SK-N-SH treated with all-trans-retinoic acid at 6 μM for 48 hours (cell line): ENCODE results near the gene DEPP1.

Experiments used
- ATAC-seq: fragments of 200-7000 bp; cut with Tn5 transposase; 3 replicates; pipeline ENCODE4 v1.9.1; 2020; ENCODE audit warnings: mild to moderate bottlenecking, moderate library complexity
- CSDC2 ChIP-seq: fragments of 250-450 bp; sonication (Bioruptor Pico); IDR thresholded peaks from 2 replicates; pipeline ENCODE4 v1.5.0; 2020; ENCODE audit warnings: mild to moderate bottlenecking, moderate library complexity
- ESRRG ChIP-seq: fragments of 250-450 bp; sonication (Bioruptor Pico); IDR thresholded peaks from 2 replicates; pipeline ENCODE4 v1.6.1; 2021; ENCODE audit warnings: mild to moderate bottlenecking
- GLIS3 ChIP-seq: fragments of 250-450 bp; sonication (Bioruptor Pico); IDR thresholded peaks from 2 replicates; pipeline ENCODE4 v1.5.0; 2020; ENCODE audit warnings: mild to moderate bottlenecking, moderate library complexity
- ISL1 ChIP-seq: fragments of 250-450 bp; sonication (Bioruptor Pico); IDR thresholded peaks from 2 replicates; pipeline ENCODE4 v2.1.2; 2022; ENCODE audit warnings: mild to moderate bottlenecking, moderate library complexity
- OSR1 ChIP-seq: fragments of 250-450 bp; sonication (Bioruptor Pico); IDR thresholded peaks from 2 replicates; pipeline ENCODE4 v1.8.0; 2022; ENCODE audit warnings: moderate library complexity, mild to moderate bottlenecking, inconsistent platforms
- PPARA ChIP-seq: fragments of 250-450 bp; sonication (Bioruptor Pico); IDR thresholded peaks from 2 replicates; pipeline ENCODE4 v1.5.0; 2020; ENCODE audit warnings: mild to moderate bottlenecking, borderline replicate concordance
- SNAI2 ChIP-seq: fragments of 250-450 bp; sonication (Bioruptor Pico); IDR thresholded peaks from 2 replicates; pipeline ENCODE4 v1.5.0; 2020; ENCODE audit warnings: mild to moderate bottlenecking, moderate library complexity
- ZC3H10 ChIP-seq: fragments of 250-450 bp; sonication (Bioruptor Pico); IDR thresholded peaks from 2 replicates; pipeline ENCODE4 v1.5.1; 2021; ENCODE audit warnings: mild to moderate bottlenecking, moderate library complexity
- ZFP30 ChIP-seq: fragments of 450-650 bp; formaldehyde crosslinking; IDR thresholded peaks from 2 replicates; pipeline ENCODE4 v1.5.0; 2022; ENCODE audit warnings: mild to moderate bottlenecking, moderate library complexity
- ZNF565 ChIP-seq: fragments of 450-650 bp; formaldehyde crosslinking; conservative IDR thresholded peaks from 2 replicates; pipeline ENCODE4 v1.5.0; 2020; ENCODE audit warnings: low read depth, mild to moderate bottlenecking, moderate library complexity
- ZNF8 ChIP-seq: fragments of 450-650 bp; formaldehyde crosslinking; IDR thresholded peaks from 2 replicates; pipeline ENCODE4 v1.5.0; 2020; ENCODE audit warnings: mild to moderate bottlenecking, moderate library complexity
- TF ChIP-seq, protein P1 (sequence below): fragments of 250-450 bp; sonication (Bioruptor Pico); IDR thresholded peaks from 2 replicates; pipeline ENCODE4 v1.5.0; 2020; ENCODE audit warnings: mild to moderate bottlenecking, moderate library complexity
- TF ChIP-seq, protein P2 (sequence below): fragments of 250-450 bp; sonication (Bioruptor Pico); IDR thresholded peaks from 2 replicates; pipeline ENCODE4 v1.8.0; 2021; ENCODE audit warnings: low read depth, mild to moderate bottlenecking, moderate library complexity, borderline replicate concordance
- TF ChIP-seq, protein P3 (sequence below): fragments of 250-450 bp; sonication (Bioruptor Pico); IDR thresholded peaks from 2 replicates; pipeline ENCODE4 v1.5.1; 2021; ENCODE audit warnings: mild to moderate bottlenecking, moderate library complexity
- TF ChIP-seq, protein P4 (sequence below): fragments of 250-450 bp; sonication (Bioruptor Pico); IDR thresholded peaks from 2 replicates; pipeline ENCODE4 v1.5.1; 2020; ENCODE audit warnings: low read depth, mild to moderate bottlenecking, moderate library complexity
- TF ChIP-seq, protein P5 (sequence below): fragments of 250-450 bp; sonication (Bioruptor Pico); IDR thresholded peaks from 2 replicates; pipeline ENCODE4 v1.8.0; 2020; ENCODE audit warnings: mild to moderate bottlenecking, moderate library complexity, borderline replicate concordance

The DEPP1 gene

DNA sequence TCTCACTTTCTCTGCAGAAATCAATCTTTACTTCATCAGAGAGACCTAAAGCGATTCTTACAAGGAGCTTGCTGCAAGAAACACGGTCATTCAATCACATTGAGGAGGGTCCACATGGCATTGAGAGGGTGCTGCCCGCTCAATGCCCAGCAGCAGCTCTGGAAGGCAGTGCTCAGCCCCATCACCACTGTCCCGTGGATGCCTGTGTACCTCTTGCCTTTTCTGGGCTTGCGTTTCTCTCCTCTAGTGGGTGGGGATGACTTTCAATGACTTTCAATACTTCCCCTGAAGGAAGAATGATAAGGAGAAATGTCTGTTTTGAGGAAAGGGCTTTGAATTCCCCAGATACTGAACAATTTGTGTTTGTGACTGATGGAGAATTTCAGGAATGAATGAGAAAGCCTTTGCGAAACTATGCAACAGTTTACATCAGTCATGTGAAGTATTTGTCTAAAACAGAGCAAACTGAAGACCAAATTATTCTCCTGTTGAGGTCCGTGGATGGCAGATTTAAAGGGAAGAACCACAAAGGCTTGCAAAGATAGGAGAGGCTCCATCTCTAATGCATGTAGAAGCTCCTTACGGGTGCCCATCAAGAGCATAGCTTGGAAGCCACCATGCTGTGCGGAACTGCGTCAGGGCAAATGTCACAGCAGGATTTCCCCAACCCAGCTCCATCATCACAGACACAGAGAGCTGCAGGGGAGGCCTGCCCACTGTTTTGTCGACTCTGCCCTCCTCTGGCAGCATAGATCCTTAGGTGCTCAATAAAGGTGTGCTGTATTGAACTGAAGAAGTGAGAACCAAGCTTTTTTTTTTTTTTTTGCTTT is 15.5 kb upstream of the DEPP1 start (continued):
- TF ChIP-seq, protein P1, sequence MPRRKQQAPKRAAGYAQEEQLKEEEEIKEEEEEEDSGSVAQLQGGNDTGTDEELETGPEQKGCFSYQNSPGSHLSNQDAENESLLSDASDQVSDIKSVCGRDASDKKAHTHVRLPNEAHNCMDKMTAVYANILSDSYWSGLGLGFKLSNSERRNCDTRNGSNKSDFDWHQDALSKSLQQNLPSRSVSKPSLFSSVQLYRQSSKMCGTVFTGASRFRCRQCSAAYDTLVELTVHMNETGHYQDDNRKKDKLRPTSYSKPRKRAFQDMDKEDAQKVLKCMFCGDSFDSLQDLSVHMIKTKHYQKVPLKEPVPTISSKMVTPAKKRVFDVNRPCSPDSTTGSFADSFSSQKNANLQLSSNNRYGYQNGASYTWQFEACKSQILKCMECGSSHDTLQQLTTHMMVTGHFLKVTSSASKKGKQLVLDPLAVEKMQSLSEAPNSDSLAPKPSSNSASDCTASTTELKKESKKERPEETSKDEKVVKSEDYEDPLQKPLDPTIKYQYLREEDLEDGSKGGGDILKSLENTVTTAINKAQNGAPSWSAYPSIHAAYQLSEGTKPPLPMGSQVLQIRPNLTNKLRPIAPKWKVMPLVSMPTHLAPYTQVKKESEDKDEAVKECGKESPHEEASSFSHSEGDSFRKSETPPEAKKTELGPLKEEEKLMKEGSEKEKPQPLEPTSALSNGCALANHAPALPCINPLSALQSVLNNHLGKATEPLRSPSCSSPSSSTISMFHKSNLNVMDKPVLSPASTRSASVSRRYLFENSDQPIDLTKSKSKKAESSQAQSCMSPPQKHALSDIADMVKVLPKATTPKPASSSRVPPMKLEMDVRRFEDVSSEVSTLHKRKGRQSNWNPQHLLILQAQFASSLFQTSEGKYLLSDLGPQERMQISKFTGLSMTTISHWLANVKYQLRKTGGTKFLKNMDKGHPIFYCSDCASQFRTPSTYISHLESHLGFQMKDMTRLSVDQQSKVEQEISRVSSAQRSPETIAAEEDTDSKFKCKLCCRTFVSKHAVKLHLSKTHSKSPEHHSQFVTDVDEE: no peak
- no peak for TF ChIP-seq OSR1 (CRISPR knock-in tag)

DNA sequence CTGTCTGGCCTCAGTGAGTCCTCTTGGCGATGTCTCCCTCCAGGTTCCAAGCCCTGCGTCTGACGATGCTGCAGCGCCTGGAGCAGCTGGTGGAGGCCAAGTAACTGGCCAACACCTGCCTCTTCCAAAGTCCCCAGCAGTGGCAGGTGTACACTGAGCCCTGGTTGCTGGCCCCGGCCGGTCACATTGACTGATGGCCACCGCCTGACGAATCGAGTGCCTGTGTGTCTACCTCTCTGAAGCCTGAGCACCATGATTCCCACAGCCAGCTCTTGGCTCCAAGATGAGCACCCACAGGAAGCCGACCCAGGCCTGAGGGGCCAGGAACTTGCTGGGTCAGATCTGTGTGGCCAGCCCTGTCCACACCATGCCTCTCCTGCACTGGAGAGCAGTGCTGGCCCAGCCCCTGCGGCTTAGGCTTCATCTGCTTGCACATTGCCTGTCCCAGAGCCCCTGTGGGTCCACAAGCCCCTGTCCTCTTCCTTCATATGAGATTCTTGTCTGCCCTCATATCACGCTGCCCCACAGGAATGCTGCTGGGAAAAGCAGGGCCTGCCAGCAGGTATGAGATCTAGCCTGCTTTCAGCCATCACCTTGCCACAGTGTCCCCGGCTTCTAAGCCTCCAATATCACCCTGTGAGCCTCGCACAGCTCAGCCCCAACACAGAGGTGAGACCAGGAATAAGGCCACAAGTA is 14.8 kb upstream of the DEPP1 start:
- TF ChIP-seq, protein P1: no peak
- TF ChIP-seq, protein P2, sequence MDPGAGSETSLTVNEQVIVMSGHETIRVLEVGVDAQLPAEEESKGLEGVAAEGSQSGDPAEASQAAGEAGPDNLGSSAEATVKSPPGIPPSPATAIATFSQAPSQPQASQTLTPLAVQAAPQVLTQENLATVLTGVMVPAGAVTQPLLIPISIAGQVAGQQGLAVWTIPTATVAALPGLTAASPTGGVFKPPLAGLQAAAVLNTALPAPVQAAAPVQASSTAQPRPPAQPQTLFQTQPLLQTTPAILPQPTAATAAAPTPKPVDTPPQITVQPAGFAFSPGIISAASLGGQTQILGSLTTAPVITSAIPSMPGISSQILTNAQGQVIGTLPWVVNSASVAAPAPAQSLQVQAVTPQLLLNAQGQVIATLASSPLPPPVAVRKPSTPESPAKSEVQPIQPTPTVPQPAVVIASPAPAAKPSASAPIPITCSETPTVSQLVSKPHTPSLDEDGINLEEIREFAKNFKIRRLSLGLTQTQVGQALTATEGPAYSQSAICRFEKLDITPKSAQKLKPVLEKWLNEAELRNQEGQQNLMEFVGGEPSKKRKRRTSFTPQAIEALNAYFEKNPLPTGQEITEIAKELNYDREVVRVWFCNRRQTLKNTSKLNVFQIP (CRISPR knock-in tag): no peak
- TF ChIP-seq GLIS3 (CRISPR knock-in tag): no peak
- TF ChIP-seq, protein P3, sequence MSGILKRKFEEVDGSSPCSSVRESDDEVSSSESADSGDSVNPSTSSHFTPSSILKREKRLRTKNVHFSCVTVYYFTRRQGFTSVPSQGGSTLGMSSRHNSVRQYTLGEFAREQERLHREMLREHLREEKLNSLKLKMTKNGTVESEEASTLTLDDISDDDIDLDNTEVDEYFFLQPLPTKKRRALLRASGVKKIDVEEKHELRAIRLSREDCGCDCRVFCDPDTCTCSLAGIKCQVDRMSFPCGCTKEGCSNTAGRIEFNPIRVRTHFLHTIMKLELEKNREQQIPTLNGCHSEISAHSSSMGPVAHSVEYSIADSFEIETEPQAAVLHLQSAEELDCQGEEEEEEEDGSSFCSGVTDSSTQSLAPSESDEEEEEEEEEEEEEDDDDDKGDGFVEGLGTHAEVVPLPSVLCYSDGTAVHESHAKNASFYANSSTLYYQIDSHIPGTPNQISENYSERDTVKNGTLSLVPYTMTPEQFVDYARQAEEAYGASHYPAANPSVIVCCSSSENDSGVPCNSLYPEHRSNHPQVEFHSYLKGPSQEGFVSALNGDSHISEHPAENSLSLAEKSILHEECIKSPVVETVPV (CRISPR knock-in tag): no peak
- no peak for TF ChIP-seq SNAI2 (CRISPR knock-in tag)
- TF ChIP-seq CSDC2: no peak
- no peak for TF ChIP-seq ZNF565
- no peak for TF ChIP-seq ZFP30 (CRISPR knock-in tag)
- no peak for TF ChIP-seq PPARA (CRISPR knock-in tag)
- TF ChIP-seq ISL1: no peak
- TF ChIP-seq ESRRG (CRISPR knock-in tag): no peak
- no peak for TF ChIP-seq OSR1 (CRISPR knock-in tag)
- TF ChIP-seq, protein P4, sequence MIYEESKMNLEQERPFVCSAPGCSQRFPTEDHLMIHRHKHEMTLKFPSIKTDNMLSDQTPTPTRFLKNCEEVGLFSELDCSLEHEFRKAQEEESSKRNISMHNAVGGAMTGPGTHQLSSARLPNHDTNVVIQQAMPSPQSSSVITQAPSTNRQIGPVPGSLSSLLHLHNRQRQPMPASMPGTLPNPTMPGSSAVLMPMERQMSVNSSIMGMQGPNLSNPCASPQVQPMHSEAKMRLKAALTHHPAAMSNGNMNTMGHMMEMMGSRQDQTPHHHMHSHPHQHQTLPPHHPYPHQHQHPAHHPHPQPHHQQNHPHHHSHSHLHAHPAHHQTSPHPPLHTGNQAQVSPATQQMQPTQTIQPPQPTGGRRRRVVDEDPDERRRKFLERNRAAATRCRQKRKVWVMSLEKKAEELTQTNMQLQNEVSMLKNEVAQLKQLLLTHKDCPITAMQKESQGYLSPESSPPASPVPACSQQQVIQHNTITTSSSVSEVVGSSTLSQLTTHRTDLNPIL (CRISPR knock-in tag): no peak
- TF ChIP-seq, all 23 proteins: peak for 0
- no peak for ATAC-seq

DNA sequence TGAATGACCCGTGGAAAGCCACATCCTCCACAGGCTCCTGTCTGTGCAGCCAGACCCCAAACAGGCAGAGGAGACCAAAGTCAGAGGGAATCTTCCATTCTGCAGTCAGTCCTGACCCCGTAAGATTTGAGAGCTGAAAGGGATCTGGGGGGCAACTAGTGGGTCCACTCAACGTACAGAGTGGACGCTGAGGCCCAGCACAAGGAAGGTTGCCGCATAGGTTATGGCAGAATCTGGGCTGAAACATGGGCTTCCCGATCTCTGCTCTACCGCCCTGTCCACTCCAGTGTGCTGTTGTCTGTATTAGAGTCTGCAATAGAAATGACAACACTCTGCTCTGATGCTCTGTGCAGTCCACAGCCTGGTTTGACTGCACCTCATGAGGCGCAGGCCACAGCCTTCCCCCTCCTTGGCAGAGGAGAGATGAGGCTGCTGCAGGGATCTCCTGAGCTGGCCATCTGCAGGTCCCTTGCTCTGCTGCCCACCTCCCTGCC is 14.2 kb upstream of the DEPP1 start:
- TF ChIP-seq, protein P5, sequence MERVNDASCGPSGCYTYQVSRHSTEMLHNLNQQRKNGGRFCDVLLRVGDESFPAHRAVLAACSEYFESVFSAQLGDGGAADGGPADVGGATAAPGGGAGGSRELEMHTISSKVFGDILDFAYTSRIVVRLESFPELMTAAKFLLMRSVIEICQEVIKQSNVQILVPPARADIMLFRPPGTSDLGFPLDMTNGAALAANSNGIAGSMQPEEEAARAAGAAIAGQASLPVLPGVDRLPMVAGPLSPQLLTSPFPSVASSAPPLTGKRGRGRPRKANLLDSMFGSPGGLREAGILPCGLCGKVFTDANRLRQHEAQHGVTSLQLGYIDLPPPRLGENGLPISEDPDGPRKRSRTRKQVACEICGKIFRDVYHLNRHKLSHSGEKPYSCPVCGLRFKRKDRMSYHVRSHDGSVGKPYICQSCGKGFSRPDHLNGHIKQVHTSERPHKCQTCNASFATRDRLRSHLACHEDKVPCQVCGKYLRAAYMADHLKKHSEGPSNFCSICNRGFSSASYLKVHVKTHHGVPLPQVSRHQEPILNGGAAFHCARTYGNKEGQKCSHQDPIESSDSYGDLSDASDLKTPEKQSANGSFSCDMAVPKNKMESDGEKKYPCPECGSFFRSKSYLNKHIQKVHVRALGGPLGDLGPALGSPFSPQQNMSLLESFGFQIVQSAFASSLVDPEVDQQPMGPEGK (CRISPR knock-in tag): no peak
- no peak for TF ChIP-seq PPARA (CRISPR knock-in tag)
- no peak for TF ChIP-seq ZNF8 (CRISPR knock-in tag)
- no peak for TF ChIP-seq ZC3H10 (CRISPR knock-in tag)
- TF ChIP-seq ISL1: no peak
- TF ChIP-seq, protein P4 (CRISPR knock-in tag): no peak

More for the DNA sequence above, 14.2 kb upstream of the DEPP1 start:
- ATAC-seq: no peak
